AG04449 (cell line): Measurements from ENCODE around the gene SERPINB2.

Experiments used
- CTCF ChIA-PET: fragments of 350-600 bp; formaldehyde crosslinking; extraction: SDS; loops from one replicate; lab custom pipeline; 2021; ENCODE audit warnings: antibody characterized with exemption; lab: Yijun Ruan, JAX
- POLR2A ChIA-PET: fragments of 400-600, 350-600 bp; formaldehyde crosslinking; extraction: SDS; loops from one replicate; lab custom pipeline; 2020; ENCODE audit warnings: antibody characterized with exemption, inconsistent platforms; lab: Yijun Ruan, JAX
- DNase-seq: peaks from one replicate; pipeline ENCODE4 v3.0.0-alpha.2; 2010; ENCODE audit warnings: low read depth, low spot score
- H3K4me3 ChIP-seq: 2 replicates; pipeline ENCODE4 v1.5.1; 2011; ENCODE audit warnings: low read depth, mild to moderate bottlenecking, control low read depth, low read length
- CTCF ChIP-seq: IDR thresholded peaks from one replicate; pipeline ENCODE4 v1.5.1; 2011; ENCODE audit warnings: mild to moderate bottlenecking, moderate library complexity, low read length, control low read depth, inconsistent platforms; ENCODE audit not compliant: insufficient read depth; ENCODE audit errors: missing control alignments

SERPINB2 gene

GRCh38 chr18:63858456-63858855 lies 29.0 kb upstream of the SERPINB2 start:
- TF ChIP-seq CTCF, result no peak
- H3K4me3 ChIP-seq, result no peak overlapping the region
- ChIA-PET POLR2A (no interaction called here), CTCF (interaction anchor here (1.0 to 2.8 kb wide), 8 partner anchors 9 to 341 kb away, joined by 3 to 16 read pairs (median 4); no protein-coding TSS in a partner anchor)
- DNase-seq, result no peak

GRCh38 chr18:63859781-63860475 lies 27.6 kb upstream of the SERPINB2 start:
- CTCF ChIA-PET, result interaction anchor here (1.5 to 2.8 kb wide), 3 partner anchors 8 to 343 kb away, joined by 4 to 16 read pairs (median 4); no protein-coding TSS in a partner anchor
- POLR2A ChIA-PET, result no interaction called here
- no peak overlapping the region for H3K4me3 ChIP-seq
- DNase-seq, result no peak
- TF ChIP-seq CTCF, result no peak

- no peak for DNase-seq
- TF ChIP-seq CTCF, result no peak
- ChIA-PET CTCF (interaction anchor here (0.6 kb wide), 1 partner anchor 12 kb away, joined by 3 read pairs; no protein-coding TSS in a partner anchor), POLR2A (no interaction called here)
- H3K4me3 ChIP-seq, result no peak overlapping the region
These were observed 27.0 kb upstream of the SERPINB2 start for GRCh38 chr18:63860531-63860930.

GRCh38 chr18:63867368-63868125 lies 20.0 kb upstream of the SERPINB2 start:
- no peak overlapping the region for H3K4me3 ChIP-seq
- no peak for DNase-seq
- POLR2A ChIA-PET, result no interaction called here
- CTCF ChIA-PET, result interaction anchor here (0.7 to 2.2 kb wide), 7 partner anchors 9 to 349 kb away, joined by 3 to 8 read pairs (median 3); no protein-coding TSS in a partner anchor
- TF ChIP-seq CTCF, result no peak

GRCh38 chr18:63868546-63868945 lies 19.0 kb upstream of the SERPINB2 start:
- TF ChIP-seq CTCF, result no peak
- no peak for DNase-seq
- H3K4me3 ChIP-seq, result no peak overlapping the region
- POLR2A ChIA-PET, result interaction anchor here (0.5 kb wide), 1 partner anchor 17 kb away, joined by 3 read pairs; no protein-coding TSS in a partner anchor
- CTCF ChIA-PET, result interaction anchor here (1.1 to 1.4 kb wide), 2 partner anchors 10 to 126 kb away, joined by 3 to 4 read pairs; no protein-coding TSS in a partner anchor

GRCh38 chr18:63869374-63869773 lies 18.1 kb upstream of the SERPINB2 start:
- ChIA-PET POLR2A (no interaction called here), CTCF (interaction anchor here (1.2 kb wide), 1 partner anchor 21 kb away, joined by 3 read pairs; no protein-coding TSS in a partner anchor)
- H3K4me3 ChIP-seq, result no peak overlapping the region
- peak; percentile 75 for DNase-seq
- TF ChIP-seq CTCF, result no peak
